Brain microvascular endothelial cell (primary cell): Measurements from ENCODE around the gene KLF18.

Experiments
- DNase-seq: peaks from one replicate; pipeline ENCODE4 v3.0.0-alpha.2; 2020
- H3K27ac ChIP-seq: fragments of 250-450 bp; sonication (Bioruptor Pico); 2 replicates; pipeline ENCODE4 v1.5.1; 2020; ENCODE audit warnings: mild to moderate bottlenecking, moderate library complexity
- H3K27me3 ChIP-seq: fragments of 250-450 bp; sonication (Bioruptor Pico); replicated peaks from 2 replicates; pipeline ENCODE4 v1.5.1; 2020; ENCODE audit warnings: mild to moderate bottlenecking
- H3K36me3 ChIP-seq: fragments of 250-450 bp; sonication (Bioruptor Pico); replicated peaks from 2 replicates; pipeline ENCODE4 v1.5.1; 2020; ENCODE audit warnings: mild to moderate bottlenecking
- H3K4me3 ChIP-seq: 2 replicates; pipeline ENCODE4 v1.5.1; 2011; ENCODE audit warnings: low read depth, mild to moderate bottlenecking, control low read depth, low read length, moderate library complexity
- in situ Hi-C: cut with HindIII; loops from 2 replicates; pipeline ENCODE4 v1.10.0; 2017; ENCODE audit warnings: low sequenced_read_pairs, low pct_ligation_motif_present
- TF ChIP-seq, protein P1 (sequence below): IDR thresholded peaks from 2 replicates; pipeline ENCODE4 v1.5.1; 2011; ENCODE audit warnings: low read depth, mild to moderate bottlenecking, moderate library complexity, low read length, control low read depth, inconsistent platforms; ENCODE audit errors: missing control alignments

Gene KLF18

DNA sequence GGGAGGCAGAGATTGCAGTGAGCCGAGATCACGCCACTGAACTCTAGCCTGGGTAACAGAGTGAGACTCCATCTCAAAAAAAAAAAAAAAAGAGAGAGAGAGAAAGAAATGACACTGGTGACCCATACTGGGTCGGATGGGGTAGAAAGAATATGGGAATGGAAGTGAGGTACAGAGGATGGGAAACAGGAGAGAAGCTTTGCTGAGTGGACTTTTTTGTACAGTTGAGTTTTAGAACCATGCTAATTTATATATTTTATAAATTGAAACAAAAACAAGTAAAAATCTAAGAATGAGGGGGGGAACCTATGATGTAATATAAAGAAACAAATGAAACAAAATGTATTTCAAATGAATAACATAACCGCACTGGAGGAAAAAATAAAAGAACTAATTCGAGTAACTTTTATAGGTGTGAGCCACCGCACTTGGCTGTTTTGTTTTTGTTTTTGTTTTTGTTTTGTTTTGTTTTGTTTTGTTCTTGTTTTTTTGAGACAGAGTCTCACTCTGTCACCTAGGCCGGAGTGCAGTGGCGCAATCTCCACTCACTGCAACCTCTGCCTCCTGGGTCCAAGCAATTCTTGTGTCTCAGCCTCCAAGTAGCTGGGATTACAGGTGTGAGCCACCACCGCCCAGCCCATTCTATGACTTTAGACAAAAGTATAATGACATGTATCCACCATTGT lies 41.1 kb downstream of the KLF18 start:
- DNase-seq, result no peak
- H3K27ac ChIP-seq, result no peak overlapping the region
- TF ChIP-seq, protein P1, sequence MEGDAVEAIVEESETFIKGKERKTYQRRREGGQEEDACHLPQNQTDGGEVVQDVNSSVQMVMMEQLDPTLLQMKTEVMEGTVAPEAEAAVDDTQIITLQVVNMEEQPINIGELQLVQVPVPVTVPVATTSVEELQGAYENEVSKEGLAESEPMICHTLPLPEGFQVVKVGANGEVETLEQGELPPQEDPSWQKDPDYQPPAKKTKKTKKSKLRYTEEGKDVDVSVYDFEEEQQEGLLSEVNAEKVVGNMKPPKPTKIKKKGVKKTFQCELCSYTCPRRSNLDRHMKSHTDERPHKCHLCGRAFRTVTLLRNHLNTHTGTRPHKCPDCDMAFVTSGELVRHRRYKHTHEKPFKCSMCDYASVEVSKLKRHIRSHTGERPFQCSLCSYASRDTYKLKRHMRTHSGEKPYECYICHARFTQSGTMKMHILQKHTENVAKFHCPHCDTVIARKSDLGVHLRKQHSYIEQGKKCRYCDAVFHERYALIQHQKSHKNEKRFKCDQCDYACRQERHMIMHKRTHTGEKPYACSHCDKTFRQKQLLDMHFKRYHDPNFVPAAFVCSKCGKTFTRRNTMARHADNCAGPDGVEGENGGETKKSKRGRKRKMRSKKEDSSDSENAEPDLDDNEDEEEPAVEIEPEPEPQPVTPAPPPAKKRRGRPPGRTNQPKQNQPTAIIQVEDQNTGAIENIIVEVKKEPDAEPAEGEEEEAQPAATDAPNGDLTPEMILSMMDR, result no peak
- H3K27me3 ChIP-seq, result no peaks in the 10 kb centered on the region
- in situ Hi-C loops, result no loop called here
- H3K4me3 ChIP-seq, result no peak overlapping the region
- H3K36me3 ChIP-seq, result no peaks in the 10 kb centered on the region

DNA sequence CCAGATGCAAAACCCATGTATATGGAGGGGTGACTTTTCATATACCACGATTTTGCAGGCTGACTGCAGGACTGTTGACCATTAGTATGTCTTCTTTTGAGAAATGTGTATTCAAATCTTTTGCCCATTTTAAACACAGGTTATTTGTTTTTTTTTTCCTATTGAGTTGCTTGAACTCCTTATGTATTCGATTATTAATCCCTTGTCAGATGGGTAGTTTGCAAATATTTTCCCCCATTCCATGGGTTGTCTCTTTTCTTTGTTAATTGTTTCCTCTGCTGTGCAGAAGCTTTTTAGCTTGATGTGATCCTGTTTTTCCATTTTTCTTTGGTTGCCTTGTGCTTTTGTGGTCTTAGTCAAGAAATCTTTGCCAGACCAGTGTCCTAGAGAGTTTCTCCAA lies 47.4 kb downstream of the KLF18 start:
- DNase-seq, result no peak
- peaks cover 3% of the 10 kb centered on the region for H3K27me3 ChIP-seq

DNA sequence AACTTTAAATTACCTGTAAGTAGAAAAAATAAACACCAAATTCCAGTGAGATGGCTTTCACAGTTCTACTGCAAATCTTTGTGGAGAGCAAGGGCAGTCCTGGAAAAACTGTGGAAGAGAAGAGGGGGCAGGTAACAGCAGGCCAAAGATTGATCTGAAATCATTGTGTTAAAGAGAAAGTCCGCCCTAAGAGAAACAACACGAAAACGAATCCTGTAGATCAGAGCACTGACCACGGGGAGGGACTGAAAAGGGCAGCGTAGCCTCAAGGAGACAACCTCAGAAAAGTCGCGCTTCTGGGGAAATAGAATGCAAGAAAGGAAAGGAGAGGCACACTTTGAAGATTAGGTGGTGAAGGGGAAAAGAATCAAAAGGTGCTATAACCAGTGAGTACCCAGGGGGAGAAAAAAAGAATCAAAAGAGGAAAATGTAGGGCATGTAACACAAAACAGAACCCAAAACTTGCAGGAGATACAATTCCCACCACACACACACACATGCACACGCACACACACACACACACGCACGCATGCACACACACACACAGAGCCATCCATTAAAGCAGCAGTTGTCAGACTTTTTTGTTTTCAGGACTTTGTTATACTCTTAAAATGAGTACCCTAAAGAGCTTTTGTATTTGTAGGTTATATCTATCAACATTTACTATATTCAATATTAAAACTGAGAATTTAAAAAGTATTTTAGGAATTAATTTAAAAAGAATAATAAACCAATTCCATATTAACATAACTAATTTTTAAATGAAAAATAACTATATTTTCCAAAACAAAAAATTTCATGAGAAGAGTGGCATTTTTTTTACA lies 50.8 kb downstream of the KLF18 start:
- no peak overlapping the region for H3K4me3 ChIP-seq
- no peak overlapping the region for H3K27ac ChIP-seq
- in situ Hi-C loops, result no loop called here
- no peaks in the 10 kb centered on the region for H3K36me3 ChIP-seq
- DNase-seq, result no peak
- peaks cover 3% of the 10 kb centered on the region for H3K27me3 ChIP-seq
- TF ChIP-seq, protein P1, result no peak

More for the DNA sequence above, 47.4 kb downstream of the KLF18 start:
- in situ Hi-C loops, result no loop called here
- Histone ChIP-seq H3K4me3 (no peak overlapping the region), H3K36me3 (no peaks in the 10 kb centered on the region), H3K27ac (no peak overlapping the region)
- TF ChIP-seq, protein P1, result no peak

DNA sequence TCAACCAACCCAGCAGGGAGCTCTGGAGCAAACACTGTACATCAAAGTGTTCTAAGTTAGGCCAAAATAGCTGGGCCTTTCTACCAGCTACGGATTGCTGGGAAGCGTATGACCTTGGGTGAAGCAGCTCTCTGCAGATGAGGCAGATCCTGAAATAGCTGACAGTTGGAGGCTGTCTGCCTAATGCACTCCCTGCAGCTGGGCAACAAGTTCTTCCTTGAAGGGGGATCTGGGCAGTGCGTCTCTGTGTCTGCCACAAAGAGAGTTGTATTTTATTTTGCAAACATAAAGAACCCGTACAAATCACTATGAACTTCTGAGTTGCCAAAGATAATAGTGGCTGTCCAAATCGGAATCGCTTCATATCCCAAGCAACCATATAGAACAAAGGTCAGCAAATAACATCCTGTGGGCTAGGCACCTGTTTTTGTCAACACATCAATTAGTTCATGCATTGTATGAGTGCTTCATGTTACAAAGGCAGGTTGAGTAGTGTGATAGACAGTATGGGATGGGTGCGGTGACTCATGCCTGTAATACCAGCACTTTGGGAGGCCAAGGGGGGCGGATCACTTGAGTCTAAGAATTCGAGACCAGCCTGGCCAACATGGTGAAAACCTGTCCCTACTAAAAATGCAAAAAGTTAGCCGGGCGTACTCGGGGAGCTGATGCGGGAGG lies 51.9 kb downstream of the KLF18 start:
- peak; percentile 31 for DNase-seq
- TF ChIP-seq, protein P1, result no peak
- H3K27me3 ChIP-seq, result peaks cover 3% of the 10 kb centered on the region

More for the DNA sequence above, 51.9 kb downstream of the KLF18 start:
- no peak overlapping the region for H3K27ac ChIP-seq
- no peaks in the 10 kb centered on the region for H3K36me3 ChIP-seq
- in situ Hi-C loops, result no loop called here
- no peak overlapping the region for H3K4me3 ChIP-seq
